ENCODE data around the gene PLA2G15. TPM values are rescaled to one million over a fixed set of nuclear protein-coding genes. Genes with fewer than 3 reads are reported as not detected.
A peak's percentile ranks its signal among the peaks of the same experiment; 100 is the strongest.

Gene PLA2G15
- total RNA-seq, 2 experiments from 2014 or later = 6.0 to 7.0 TPM

- Mint-ChIP-seq H3K4me1 (peaks cover 38% of the 10 kb centered on the region), H3K9me3 (ENCODE audit: low read depth) (no peaks in the 10 kb centered on the region), H3K36me3 (ENCODE audit: low read depth) (peaks cover 4% of the 10 kb centered on the region), H3K27me3 (no peaks in the 10 kb centered on the region), H3K27ac (no peak overlapping the region), H3K4me3 (no peak overlapping the region)
- CTCF ChIA-PET = interaction anchor here (0.6 to 1.0 kb wide), 2 partner anchors 28 to 715 kb away, joined by 3 read pairs; no protein-coding TSS in a partner anchor
- ATAC-seq (peak; percentile 36), DNase-seq (peak; percentile 49)
- POLR2A ChIA-PET = no interaction called here
- intact Hi-C loops (cut with DNase I, micrococcal nuclease) = no loop called here
Observed at GRCh38 chr16:68233085-68233834, 11.9 kb upstream of the PLA2G15 start.

- peaks cover 38% of the 10 kb centered on the region for H3K4me1 Mint-ChIP-seq
- ChIA-PET CTCF (interaction anchor here (0.6 to 1.0 kb wide), 5 partner anchors 8 to 716 kb away, joined by 3 to 4 read pairs (median 3); no protein-coding TSS in a partner anchor), POLR2A (no interaction called here)
- H3K27ac Mint-ChIP-seq = no peak overlapping the region
- DNase-seq (no peak), ATAC-seq (no peak)
- no peaks in the 10 kb centered on the region for H3K9me3 Mint-ChIP-seq (ENCODE audit: low read depth)
- intact Hi-C loops (cut with DNase I, micrococcal nuclease) = no loop called here
- peaks cover 4% of the 10 kb centered on the region for H3K36me3 Mint-ChIP-seq (ENCODE audit: low read depth)
- no peak overlapping the region for H3K4me3 Mint-ChIP-seq
- H3K27me3 Mint-ChIP-seq = no peaks in the 10 kb centered on the region
Observed at GRCh38 chr16:68233835-68234187, 11.4 kb upstream of the PLA2G15 start.

- ATAC-seq (no peak), DNase-seq (no peak)
- Mint-ChIP-seq H3K36me3 (ENCODE audit: low read depth) (no peaks in the 10 kb centered on the region), H3K9me3 (ENCODE audit: low read depth) (no peaks in the 10 kb centered on the region), H3K4me1 (peaks cover 35% of the 10 kb centered on the region), H3K4me3 (peak overlapping the region; percentile 7), H3K27ac (no peak overlapping the region), H3K27me3 (no peaks in the 10 kb centered on the region)
- intact Hi-C loops (cut with DNase I, micrococcal nuclease) = loop anchor here (5.0 kb wide), 1 partner anchor 297 kb away; the partner anchor contains the start of gene PSMB10 (in 2 of the 2)
- ChIA-PET CTCF (interaction anchor here (0.6 to 1.0 kb wide), 4 partner anchors 8 to 351 kb away, joined by 3 to 4 read pairs (median 3); no protein-coding TSS in a partner anchor), POLR2A (no interaction called here)
Observed at GRCh38 chr16:68234188-68235107, 10.7 kb upstream of the PLA2G15 start.

GRCh38 chr16:68235108-68235886 lies 9.9 kb upstream of the PLA2G15 start:
- intact Hi-C loops (cut with DNase I, micrococcal nuclease) = loop anchor here (5.0 kb wide), 1 partner anchor 298 kb away; the partner anchor contains the start of gene PSMB10 (in 2 of the 2)

GRCh38 chr16:68235887-68236136 lies 9.4 kb upstream of the PLA2G15 start, which contains the start of gene ESRP2:
Gene ESRP2 (minus strand): TSS chr16:68236127. CDS start chr16:68236045, 82 bp downstream.
- POLR2A ChIA-PET = interaction anchor here (1.3 kb wide), 1 partner anchor 156 kb away, joined by 3 read pairs; no protein-coding TSS in a partner anchor
- no peaks in the 10 kb centered on the region for H3K36me3 Mint-ChIP-seq (ENCODE audit: low read depth)

More at GRCh38 chr16:68235108-68235886, 9.9 kb upstream of the PLA2G15 start:
- DNase-seq (no peak), ATAC-seq (no peak)
- no peak overlapping the region for H3K27ac Mint-ChIP-seq
- POLR2A ChIA-PET = no interaction called here
- H3K4me1 Mint-ChIP-seq = peaks cover 40% of the 10 kb centered on the region
- no peak overlapping the region for H3K4me3 Mint-ChIP-seq
- no peaks in the 10 kb centered on the region for H3K9me3 Mint-ChIP-seq (ENCODE audit: low read depth)
- no peaks in the 10 kb centered on the region for H3K27me3 Mint-ChIP-seq
- H3K36me3 Mint-ChIP-seq (ENCODE audit: low read depth) = no peaks in the 10 kb centered on the region
- CTCF ChIA-PET = interaction anchor here (1.0 to 2.7 kb wide), 2 partner anchors 61 to 142 kb away, joined by 3 to 13 read pairs; no protein-coding TSS in a partner anchor

GRCh38 chr16:68236137-68236825 lies 8.9 kb upstream of the PLA2G15 start:
- Mint-ChIP-seq H3K27ac (peak overlapping the region; percentile 76), H3K27me3 (no peaks in the 10 kb centered on the region), H3K9me3 (ENCODE audit: low read depth) (no peaks in the 10 kb centered on the region), H3K4me3 (peak overlapping the region; percentile 83), H3K36me3 (ENCODE audit: low read depth) (no peaks in the 10 kb centered on the region), H3K4me1 (peaks cover 40% of the 10 kb centered on the region)
- ATAC-seq = no peak
- CTCF ChIA-PET = interaction anchor here (0.6 to 2.7 kb wide), 7 partner anchors 25 to 142 kb away, joined by 3 to 13 read pairs (median 3); partner anchors contain the start of gene SLC7A6
- POLR2A ChIA-PET = interaction anchor here (0.6 to 1.3 kb wide), 4 partner anchors 28 to 171 kb away, joined by 3 read pairs; partner anchors contain the start of gene SLC7A6
- intact Hi-C loops (cut with DNase I, micrococcal nuclease) = loop anchor here (2.0 to 5.0 kb wide), 2 partner anchors 299 to 429 kb away; partner anchors contain the start of genes PSMB10 (in 2 of the 2), RANBP10 (in 1 of the 2) and TSNAXIP1 (in 1 of the 2)
- DNase-seq = peak; percentile 62

More at GRCh38 chr16:68235887-68236136, 9.4 kb upstream of the PLA2G15 start, which contains the start of gene ESRP2:
- H3K4me1 Mint-ChIP-seq = peaks cover 40% of the 10 kb centered on the region
- DNase-seq = no peak
- H3K27ac Mint-ChIP-seq = peak within 1 kb of the TSS; percentile 76
- CTCF ChIA-PET = interaction anchor here (1.0 to 2.7 kb wide), 2 partner anchors 62 to 142 kb away, joined by 3 to 13 read pairs; no protein-coding TSS in a partner anchor
- intact Hi-C loops (cut with DNase I, micrococcal nuclease) = loop anchor here (2.0 to 5.0 kb wide), 2 partner anchors 299 to 429 kb away; partner anchors contain the start of genes PSMB10 (in 2 of the 2), RANBP10 (in 1 of the 2) and TSNAXIP1 (in 1 of the 2)
- no peaks in the 10 kb centered on the region for H3K9me3 Mint-ChIP-seq (ENCODE audit: low read depth)
- peak within 1 kb of the TSS; percentile 83 for H3K4me3 Mint-ChIP-seq
- H3K27me3 Mint-ChIP-seq = no peaks in the 10 kb centered on the region
- no peak for ATAC-seq

GRCh38 chr16:68236826-68237242 lies 8.3 kb upstream of the PLA2G15 start:
- ChIA-PET CTCF (interaction anchor here (0.6 to 2.7 kb wide), 8 partner anchors 25 to 143 kb away, joined by 3 to 13 read pairs (median 3); partner anchors contain the start of gene SLC7A6), POLR2A (interaction anchor here (0.6 to 1.4 kb wide), 7 partner anchors 26 to 890 kb away, joined by 3 to 4 read pairs (median 3); partner anchors contain the start of genes RANBP10, SLC7A6 and TSNAXIP1)

GRCh38 chr16:68237243-68238028 lies 7.7 kb upstream of the PLA2G15 start:
- ATAC-seq = peak; percentile 79
- peak overlapping the region; percentile 86 for H3K27ac Mint-ChIP-seq
- ChIA-PET POLR2A (interaction anchor here (0.8 to 1.4 kb wide), 5 partner anchors 26 to 891 kb away, joined by 3 to 4 read pairs (median 3); partner anchors contain the start of genes RANBP10 and TSNAXIP1), CTCF (interaction anchor here (0.6 to 2.7 kb wide), 7 partner anchors 24 to 241 kb away, joined by 3 to 13 read pairs (median 3); partner anchors contain the start of gene SLC7A6)
- H3K4me1 Mint-ChIP-seq = peaks cover 40% of the 10 kb centered on the region
- no peaks in the 10 kb centered on the region for H3K9me3 Mint-ChIP-seq (ENCODE audit: low read depth)
- H3K36me3 Mint-ChIP-seq (ENCODE audit: low read depth) = no peaks in the 10 kb centered on the region
- peak; percentile 96 for DNase-seq
- H3K4me3 Mint-ChIP-seq = peak overlapping the region; percentile 83
- intact Hi-C loops (cut with DNase I, micrococcal nuclease) = loop anchor here (1.0 to 5.0 kb wide), 6 partner anchors 8 to 431 kb away; partner anchors contain the start of genes PLA2G15 (in 2 of the 2), PSMB10 (in 2 of the 2), NFATC3 (in 1 of the 2) and RANBP10 (in 1 of the 2)
- no peaks in the 10 kb centered on the region for H3K27me3 Mint-ChIP-seq

More at GRCh38 chr16:68236826-68237242, 8.3 kb upstream of the PLA2G15 start:
- ATAC-seq (no peak), DNase-seq (peak; percentile 45)
- peak overlapping the region; percentile 76 for H3K27ac Mint-ChIP-seq
- peak overlapping the region; percentile 83 for H3K4me3 Mint-ChIP-seq
- intact Hi-C loops (cut with DNase I, micrococcal nuclease) = loop anchor here (1.0 to 5.0 kb wide), 6 partner anchors 8 to 430 kb away; partner anchors contain the start of genes PLA2G15 (in 2 of the 2), PSMB10 (in 2 of the 2), NFATC3 (in 1 of the 2) and RANBP10 (in 1 of the 2)
- H3K36me3 Mint-ChIP-seq (ENCODE audit: low read depth) = no peaks in the 10 kb centered on the region
- no peaks in the 10 kb centered on the region for H3K9me3 Mint-ChIP-seq (ENCODE audit: low read depth)
- peaks cover 40% of the 10 kb centered on the region for H3K4me1 Mint-ChIP-seq
- H3K27me3 Mint-ChIP-seq = no peaks in the 10 kb centered on the region

- Mint-ChIP-seq H3K27me3 (no peaks in the 10 kb centered on the region), H3K36me3 (ENCODE audit: low read depth) (no peaks in the 10 kb centered on the region), H3K4me3 (peak overlapping the region; percentile 83), H3K27ac (peak overlapping the region; percentile 86), H3K9me3 (ENCODE audit: low read depth) (no peaks in the 10 kb centered on the region), H3K4me1 (peaks cover 35% of the 10 kb centered on the region)
- intact Hi-C loops (cut with DNase I, micrococcal nuclease) = loop anchor here (5.0 kb wide), 1 partner anchor 301 kb away; the partner anchor contains the start of gene PSMB10 (in 2 of the 2)
- DNase-seq (no peak), ATAC-seq (peak; percentile 14)
- POLR2A ChIA-PET = interaction anchor here (1.4 kb wide), 1 partner anchor 431 kb away, joined by 3 read pairs; the partner anchor contains the start of genes RANBP10 and TSNAXIP1
- CTCF ChIA-PET = interaction anchor here (1.0 to 1.4 kb wide), 2 partner anchors 20 to 24 kb away, joined by 5 read pairs; no protein-coding TSS in a partner anchor
Observed at GRCh38 chr16:68238029-68238345, 7.2 kb upstream of the PLA2G15 start.
